ENCODE measurements around the gene RERG.
"Not testable (repeated sequence)": the region's sequence is repeated elsewhere in the genome, so short reads cannot be mapped to it uniquely, and the experiment has no call there.

Gene RERG

DNA sequence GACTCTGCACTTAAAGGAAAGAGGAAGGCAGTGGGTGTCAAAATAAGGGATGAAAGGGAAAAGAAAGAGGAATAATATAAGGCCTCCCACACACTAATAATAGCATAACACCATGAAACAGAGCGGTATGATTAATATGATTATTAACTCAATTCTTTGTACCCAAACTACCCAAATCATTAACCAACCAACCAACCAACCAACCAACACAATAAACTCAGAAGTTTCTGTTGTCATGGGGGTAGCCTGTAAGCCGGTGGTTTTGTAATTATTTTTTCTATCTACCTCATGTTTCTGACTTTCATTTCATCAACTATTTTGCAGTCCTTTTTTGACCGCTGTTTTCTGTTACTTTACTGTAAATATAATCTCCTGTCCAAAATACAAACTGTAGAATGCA lies 105.8 kb downstream of the RERG start:
- Histone ChIP-seq H3K9me3 (ENCODE audit: control insufficient read depth, insufficient read depth, low read length) (no peaks in the 10 kb centered on the region), H3K36me3 (ENCODE audit: control insufficient read depth, insufficient read depth, low read length) (no peaks in the 10 kb centered on the region), H3K4me3 (ENCODE audit: low read length) (no peak overlapping the region), H3K27ac (ENCODE audit: low read length) (no peak overlapping the region), H3K27me3 (ENCODE audit: control insufficient read depth, insufficient read depth, low read length) (no peaks in the 10 kb centered on the region), H3K4me1 (ENCODE audit: control insufficient read depth, insufficient read depth, low read length) (no peaks in the 10 kb centered on the region)
- no CpG with 5 or more reads among the region's 3 CpGs for WGBS (ENCODE audit: insufficient coverage, insufficient read length)
- DNase-seq (ENCODE audit: low read depth, low spot score): no peak

DNA sequence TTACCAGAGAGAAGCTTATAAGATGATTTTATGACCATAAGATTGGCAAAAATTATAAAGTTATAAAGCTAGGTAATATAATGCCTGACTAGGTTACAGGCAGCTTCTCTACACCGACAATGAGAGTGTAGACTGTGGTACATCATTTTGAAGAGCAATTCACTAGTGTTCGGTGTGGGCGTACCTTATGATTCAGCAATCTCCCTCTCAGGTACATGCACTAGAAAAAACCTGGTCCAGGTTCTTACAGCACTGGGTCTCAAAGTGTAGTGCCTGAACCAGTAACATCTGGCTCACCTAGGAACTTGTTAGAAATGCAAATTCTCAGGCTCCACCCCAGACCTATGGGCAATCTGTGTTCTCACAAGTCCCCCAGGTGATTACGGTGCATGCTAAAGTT lies 106.7 kb downstream of the RERG start:
- no peaks in the 10 kb centered on the region for H3K4me1 ChIP-seq (ENCODE audit: control insufficient read depth, insufficient read depth, low read length)

DNA sequence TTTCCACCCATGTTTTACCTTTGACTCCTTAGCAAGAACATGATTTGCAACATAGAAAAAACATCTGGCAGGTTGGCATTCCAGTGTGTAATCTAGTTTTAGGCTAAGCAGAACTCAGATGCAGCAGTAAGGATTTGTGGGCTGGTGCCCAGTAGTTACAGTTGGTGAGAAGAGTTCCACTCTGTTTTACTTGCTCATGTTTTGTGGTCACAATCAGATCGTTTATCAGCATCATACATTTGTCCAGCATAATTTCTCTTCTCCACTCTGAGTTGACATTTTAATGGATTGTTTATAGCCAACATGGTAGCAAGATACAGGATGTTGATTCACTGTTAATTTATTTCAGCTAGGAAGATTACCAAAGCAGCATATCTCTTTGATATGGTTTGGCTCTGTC lies 128.4 kb downstream of the RERG start:
- WGBS (ENCODE audit: insufficient coverage, insufficient read length): no CpG with 5 or more reads among the region's 1 CpG
- Histone ChIP-seq H3K4me1 (ENCODE audit: control insufficient read depth, insufficient read depth, low read length) (no peaks in the 10 kb centered on the region), H3K9me3 (ENCODE audit: control insufficient read depth, insufficient read depth, low read length) (no peaks in the 10 kb centered on the region), H3K36me3 (ENCODE audit: control insufficient read depth, insufficient read depth, low read length) (no peaks in the 10 kb centered on the region), H3K27ac (ENCODE audit: low read length) (no peak overlapping the region), H3K4me3 (ENCODE audit: low read length) (no peak overlapping the region), H3K27me3 (ENCODE audit: control insufficient read depth, insufficient read depth, low read length) (no peaks in the 10 kb centered on the region)
- no peak for DNase-seq (ENCODE audit: low read depth, low spot score)

More for the DNA sequence above, 106.7 kb downstream of the RERG start:
- Histone ChIP-seq H3K9me3 (ENCODE audit: control insufficient read depth, insufficient read depth, low read length) (no peaks in the 10 kb centered on the region), H3K27me3 (ENCODE audit: control insufficient read depth, insufficient read depth, low read length) (no peaks in the 10 kb centered on the region), H3K4me3 (ENCODE audit: low read length) (no peak overlapping the region), H3K36me3 (ENCODE audit: control insufficient read depth, insufficient read depth, low read length) (no peaks in the 10 kb centered on the region), H3K27ac (ENCODE audit: low read length) (no peak overlapping the region)
- DNase-seq (ENCODE audit: low read depth, low spot score): no peak
- no CpG with 5 or more reads among the region's 4 CpGs for WGBS (ENCODE audit: insufficient coverage, insufficient read length)

DNA sequence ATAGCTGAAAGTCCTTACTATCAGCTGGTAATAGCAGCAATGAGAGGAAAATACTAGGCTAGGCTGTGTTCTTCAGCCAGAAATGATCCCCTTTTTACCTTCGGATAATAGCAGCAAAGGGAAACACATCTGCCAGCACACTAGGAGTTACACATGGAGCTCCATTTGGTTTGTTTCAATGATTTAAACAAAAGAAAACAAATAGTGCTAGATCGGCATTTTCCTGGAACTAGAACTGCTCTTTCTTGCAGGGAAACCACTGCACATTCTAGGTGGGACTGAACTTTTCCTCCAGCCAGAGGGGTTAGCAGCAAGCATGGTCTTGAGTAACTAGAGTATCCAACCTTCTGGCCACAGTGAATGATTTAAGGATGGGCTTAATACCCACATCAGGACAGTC lies 130.8 kb downstream of the RERG start:
- Histone ChIP-seq H3K27me3 (ENCODE audit: control insufficient read depth, insufficient read depth, low read length) (no peaks in the 10 kb centered on the region), H3K9me3 (ENCODE audit: control insufficient read depth, insufficient read depth, low read length) (no peaks in the 10 kb centered on the region), H3K27ac (ENCODE audit: low read length) (no peak overlapping the region), H3K4me1 (ENCODE audit: control insufficient read depth, insufficient read depth, low read length) (no peaks in the 10 kb centered on the region), H3K4me3 (ENCODE audit: low read length) (no peak overlapping the region), H3K36me3 (ENCODE audit: control insufficient read depth, insufficient read depth, low read length) (no peaks in the 10 kb centered on the region)
- DNase-seq (ENCODE audit: low read depth, low spot score): no peak
- no CpG with 5 or more reads among the region's 2 CpGs for WGBS (ENCODE audit: insufficient coverage, insufficient read length)

DNA sequence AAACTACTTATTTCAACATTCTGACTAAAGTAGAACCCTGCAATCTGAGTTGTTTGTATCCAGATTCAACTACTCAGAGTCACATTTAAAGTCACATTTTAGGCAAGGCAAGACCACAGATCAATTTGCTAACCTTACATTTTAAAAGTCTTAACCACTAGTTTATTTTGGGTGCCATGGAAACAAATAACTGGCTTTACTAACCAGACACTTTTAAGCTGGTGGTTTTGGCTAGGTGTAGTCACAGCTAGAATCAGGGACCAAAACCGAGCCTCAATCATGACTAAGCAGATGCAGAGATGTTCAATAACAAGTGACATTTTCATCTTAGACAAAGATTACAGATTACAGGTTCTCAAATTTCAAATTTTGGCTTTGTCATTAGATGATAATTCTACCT lies 133.1 kb downstream of the RERG start:
- no peaks in the 10 kb centered on the region for H3K27me3 ChIP-seq (ENCODE audit: control insufficient read depth, insufficient read depth, low read length)
- no peaks in the 10 kb centered on the region for H3K9me3 ChIP-seq (ENCODE audit: control insufficient read depth, insufficient read depth, low read length)
- no peak overlapping the region for H3K4me3 ChIP-seq (ENCODE audit: low read length)
- no peak for DNase-seq (ENCODE audit: low read depth, low spot score)
- H3K27ac ChIP-seq (ENCODE audit: low read length): no peak overlapping the region
- WGBS (ENCODE audit: insufficient coverage, insufficient read length): no CpG with 5 or more reads among the region's 1 CpG
- H3K4me1 ChIP-seq (ENCODE audit: control insufficient read depth, insufficient read depth, low read length): no peaks in the 10 kb centered on the region
- no peaks in the 10 kb centered on the region for H3K36me3 ChIP-seq (ENCODE audit: control insufficient read depth, insufficient read depth, low read length)

DNA sequence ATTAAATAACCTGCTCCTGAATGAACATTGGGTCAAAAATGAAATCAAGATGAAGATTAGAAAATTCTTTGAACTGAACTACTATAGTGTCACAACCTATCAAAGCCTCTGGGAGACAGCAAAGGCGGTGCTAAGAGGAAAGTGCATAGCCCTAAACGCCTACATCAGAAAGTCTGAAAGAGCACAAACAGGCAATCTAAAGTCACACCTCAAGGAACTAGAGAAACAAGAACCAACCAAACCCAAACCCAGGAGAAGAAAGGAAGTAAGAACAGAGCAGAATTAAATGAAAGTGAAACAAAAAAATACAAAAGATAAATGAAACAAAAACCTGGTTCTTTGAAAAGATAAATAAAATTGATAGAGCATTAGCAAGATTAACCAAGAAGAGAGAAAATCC lies 143.5 kb downstream of the RERG start:
- not testable (repeated sequence) for H3K27me3 ChIP-seq (ENCODE audit: control insufficient read depth, insufficient read depth, low read length); H3K4me1 ChIP-seq (ENCODE audit: control insufficient read depth, insufficient read depth, low read length); H3K9me3 ChIP-seq (ENCODE audit: control insufficient read depth, insufficient read depth, low read length); DNase-seq (ENCODE audit: low read depth, low spot score); H3K27ac ChIP-seq (ENCODE audit: low read length); H3K36me3 ChIP-seq (ENCODE audit: control insufficient read depth, insufficient read depth, low read length); H3K4me3 ChIP-seq (ENCODE audit: low read length)
- WGBS (ENCODE audit: insufficient coverage, insufficient read length): no CpG with 5 or more reads among the region's 2 CpGs

DNA sequence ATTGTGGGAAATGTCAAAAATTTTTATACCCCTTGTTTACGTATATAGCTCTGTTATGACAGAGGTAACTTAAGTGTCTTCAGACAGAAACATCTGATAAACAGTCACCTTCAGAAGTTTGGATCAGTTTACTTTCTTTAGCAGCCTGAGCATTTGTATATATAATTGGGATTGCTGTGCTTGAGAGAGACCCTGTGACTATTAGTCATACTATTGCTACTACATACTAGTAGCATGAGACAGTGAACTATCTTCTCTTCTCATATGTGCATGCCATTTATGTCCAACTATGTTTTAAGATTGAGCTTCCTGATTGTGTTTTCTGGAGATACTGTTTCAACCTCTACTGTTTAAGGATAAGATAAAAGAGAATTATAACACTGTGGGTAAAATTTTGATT lies 146.9 kb downstream of the RERG start:
- no CpG with 5 or more reads among the region's 1 CpG for WGBS (ENCODE audit: insufficient coverage, insufficient read length)
- Histone ChIP-seq H3K4me1 (ENCODE audit: control insufficient read depth, insufficient read depth, low read length) (no peaks in the 10 kb centered on the region), H3K9me3 (ENCODE audit: control insufficient read depth, insufficient read depth, low read length) (no peaks in the 10 kb centered on the region), H3K4me3 (ENCODE audit: low read length) (no peak overlapping the region), H3K27me3 (ENCODE audit: control insufficient read depth, insufficient read depth, low read length) (no peaks in the 10 kb centered on the region), H3K27ac (ENCODE audit: low read length) (no peak overlapping the region), H3K36me3 (ENCODE audit: control insufficient read depth, insufficient read depth, low read length) (no peaks in the 10 kb centered on the region)
- DNase-seq (ENCODE audit: low read depth, low spot score): no peak

DNA sequence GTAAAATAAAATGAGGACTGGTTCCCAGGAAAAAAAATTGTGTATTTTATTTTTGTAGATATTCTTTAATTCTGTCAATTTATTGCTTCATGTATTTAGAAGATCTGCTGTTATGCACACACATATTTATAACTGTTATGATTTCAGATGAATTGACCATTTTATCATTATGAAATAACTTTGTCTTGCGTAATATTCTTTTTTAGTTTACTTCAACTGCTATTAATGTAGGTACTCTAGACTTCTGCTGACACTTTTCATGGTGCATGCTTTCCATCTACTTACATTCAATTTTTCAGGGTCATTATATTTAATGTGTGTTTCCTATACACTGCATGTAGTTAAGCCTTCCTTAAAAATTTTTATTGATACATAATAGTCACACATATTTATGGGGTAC lies 162.1 kb downstream of the RERG start:
- Histone ChIP-seq H3K27me3 (ENCODE audit: control insufficient read depth, insufficient read depth, low read length) (no peaks in the 10 kb centered on the region), H3K4me3 (ENCODE audit: low read length) (no peak overlapping the region), H3K27ac (ENCODE audit: low read length) (no peak overlapping the region), H3K4me1 (ENCODE audit: control insufficient read depth, insufficient read depth, low read length) (no peaks in the 10 kb centered on the region), H3K9me3 (ENCODE audit: control insufficient read depth, insufficient read depth, low read length) (no peaks in the 10 kb centered on the region), H3K36me3 (ENCODE audit: control insufficient read depth, insufficient read depth, low read length) (no peaks in the 10 kb centered on the region)
- DNase-seq (ENCODE audit: low read depth, low spot score): no peak
- no CpG with 5 or more reads among the region's 1 CpG for WGBS (ENCODE audit: insufficient coverage, insufficient read length)
